ENCODE data around the gene SLC9A6. TPM values are rescaled to one million over a fixed set of nuclear protein-coding genes. Genes with fewer than 3 reads are reported as not detected.

Gene SLC9A6
- total and polyA plus RNA-seq, 2 of the 8 experiments (the other 6 are each of a cell fraction or from before 2014, with no cell fraction given): 8.0 to 14.1 TPM

- Histone ChIP-seq H3K9ac (replicated peaks in 1 of 4; ENCODE audit: extremely low read depth in 1 of 4, low read depth in 3 of 4, low read length in 3 of 4) (no peak overlapping the region), H3K36me3 (ENCODE audit: control insufficient read depth in 2 of 4, insufficient read depth in 4 of 4, low read length in 3 of 4) (peaks cover 0 to 8% (median 1%) of the 10 kb centered on the region in 4 experiments; a peak in 4 of 8 replicates), H3K4me1 (replicated peaks in 1 of 4; ENCODE audit: control insufficient read depth in 3 of 4, insufficient read depth in 4 of 4, low read length in 3 of 4) (no peaks in the 10 kb centered on the region), H3K23ac (ENCODE audit: insufficient read length) (no peak overlapping the region), H4K8ac (ENCODE audit: extremely low read depth, insufficient read depth, low read length) (no peak overlapping the region), H2BK5ac (ENCODE audit: low read depth, low read length) (no peak overlapping the region), H3K4ac (replicated peaks; ENCODE audit: insufficient read length, low read depth, low read length) (no peak overlapping the region), H3K4me2 (ENCODE audit: insufficient read depth in 1 of 2, low read depth in 2 of 2, low read length in 2 of 2) (no peak overlapping the region), H2BK12ac (ENCODE audit: low read depth, low read length) (no peak overlapping the region), H4K5ac (ENCODE audit: insufficient read length, low read depth, low read length) (no peak overlapping the region), H3K79me2 (ENCODE audit: control insufficient read depth in 1 of 2, insufficient read depth in 2 of 2, low read length in 2 of 2) (no peaks in the 10 kb centered on the region), H3K79me1 (ENCODE audit: low read depth, low read length) (no peaks in the 10 kb centered on the region), H3K56ac (replicated peaks; ENCODE audit: insufficient read length, low read depth, low read length) (no peak overlapping the region), H2BK20ac (ENCODE audit: low read length) (no peak overlapping the region), H2AK5ac (ENCODE audit: low read depth, low read length) (no peak overlapping the region), H2BK15ac (ENCODE audit: low read length) (no peak overlapping the region), H2BK120ac (replicated peaks; ENCODE audit: low read depth, low read length) (no peak overlapping the region), H3K14ac (ENCODE audit: insufficient read length) (no peak overlapping the region), H4K20me1 (replicated peaks in 1 of 2; ENCODE audit: control insufficient read depth in 1 of 2, insufficient read depth in 2 of 2, low read length in 2 of 2) (peaks cover 0 to 3% of the 10 kb centered on the region in 2 experiments), H4K91ac (replicated peaks; ENCODE audit: insufficient read length, low read length) (no peak overlapping the region), H3K9me3 (ENCODE audit: insufficient read depth in 2 of 2, low read depth in 1 of 2, low read length in 1 of 2) (no peaks in the 10 kb centered on the region), H3K18ac (ENCODE audit: extremely low read depth, low read length) (no peak overlapping the region), H3K23me2 (ENCODE audit: low read depth, low read length) (no peaks in the 10 kb centered on the region), H2AFZ (ENCODE audit: low read length) (no peak overlapping the region), H3K27me3 (replicated peaks in 1 of 4; ENCODE audit: control insufficient read depth in 3 of 4, extremely low read depth in 1 of 4, insufficient read depth in 3 of 4, low read length in 3 of 4) (no peaks in the 10 kb centered on the region), H3K27ac (ENCODE audit: low read depth, low read length) (no peak overlapping the region), H3K4me3 (ENCODE audit: extremely low read depth in 1 of 4, insufficient read depth in 2 of 4, low read depth in 3 of 4, low read length in 4 of 4) (no peak overlapping the region)
- no peak for DNase-seq (ENCODE audit: low read depth in 1 of 2, low spot score in 2 of 2)
- 80% methylated on average over 3 of the region's 3 CpGs; no CpG with 5 or more reads in 1 of the 2 experiments for WGBS, 2 experiments (ENCODE audit: extremely low coverage in 1 of 2, insufficient coverage in 1 of 2, insufficient read length in 1 of 2, insufficient replicate concordance in 2 of 2, low coverage in 1 of 2, low lambda C conversion rate in 2 of 2, missing lambda C conversion rate in 1 of 2)
- TF ChIP-seq CHD2 (IDR thresholded peaks at IDR 0.05; ENCODE audit: low read length): no peak
- TF ChIP-seq SP1 (IDR thresholded peaks at IDR 0.05; ENCODE audit: low read depth, low read length): no peak
- no peak for TF ChIP-seq BRCA1 (IDR thresholded peaks at IDR 0.05; ENCODE audit: low read depth, low read length)
- no peak for TF ChIP-seq KDM5A (IDR thresholded peaks at IDR 0.05; ENCODE audit: low read length)
- no peak for TF ChIP-seq NRF1 (IDR thresholded peaks at IDR 0.05; ENCODE audit: low read depth, low read length)
- TF ChIP-seq CEBPB (IDR thresholded peaks at IDR 0.05; ENCODE audit: low read depth, low read length): no peak
- TF ChIP-seq SRF (IDR thresholded peaks at IDR 0.05; ENCODE audit: low read depth, low read length): no peak
- no peak for TF ChIP-seq CHD1 (IDR thresholded peaks at IDR 0.05; ENCODE audit: low read depth, low read length)
- TF ChIP-seq BCL11A (IDR thresholded peaks at IDR 0.05; ENCODE audit: low read depth in 2 of 2, low read length in 2 of 2): no peak
- no peak for TF ChIP-seq NANOG (IDR thresholded peaks at IDR 0.05; ENCODE audit: insufficient read depth, low read depth, low read length, poor library complexity, severe bottlenecking)
- no peak for TF ChIP-seq RBBP5 (IDR thresholded peaks at IDR 0.05; ENCODE audit: borderline replicate concordance, low read depth, low read length)
- no peak for TF ChIP-seq ATF3 (IDR thresholded peaks at IDR 0.05; ENCODE audit: insufficient read depth, low read depth, low read length)
- TF ChIP-seq KDM1A (IDR thresholded peaks at IDR 0.05; ENCODE audit: borderline replicate concordance, low read length): no peak
- TF ChIP-seq HDAC2 (IDR thresholded peaks at IDR 0.05; ENCODE audit: borderline replicate concordance in 1 of 2, low read depth in 2 of 2, low read length in 2 of 2): no peak
- TF ChIP-seq PHF8 (conservative IDR thresholded peaks at IDR 0.05; ENCODE audit: low read depth, low read length): no peak
- ChIA-PET CTCF (ENCODE audit: partially characterized antibody) (no interaction called here), POLR2A (ENCODE audit: partially characterized antibody) (no interaction called here)
- FAIRE-seq: no peak
Observed at GRCh38 chrX:136025091-136025490, 39.9 kb downstream of the SLC9A6 start.
